ENCODE measurements around the gene ALDH3A2.

Gene ALDH3A2

GRCh38 chr17:19660219-19660870 is 11.8 kb downstream of the ALDH3A2 start:
- H3K9me3 ChIP-seq (ENCODE audit: insufficient read depth, low read length), result no peaks in the 10 kb centered on the region
- H3K4me2 ChIP-seq (ENCODE audit: low read length), result no peak overlapping the region
- H3K4me3 ChIP-seq (ENCODE audit: low read length), result no peak overlapping the region
- no peak overlapping the region for H3K27ac ChIP-seq (ENCODE audit: low read length)
- H3K9ac ChIP-seq (ENCODE audit: low read length), result no peak overlapping the region
- no peaks in the 10 kb centered on the region for H4K20me1 ChIP-seq (ENCODE audit: insufficient read depth, low read length)
- no peak overlapping the region for H2AFZ ChIP-seq (ENCODE audit: low read depth, low read length)
- TF ChIP-seq EZH2phosphoT487 (IDR thresholded peaks at IDR 0.05; ENCODE audit: low read depth) (no peak), CTCF (IDR thresholded peaks at IDR 0.05; ENCODE audit: low read depth, low read length) (no peak)
- H3K79me2 ChIP-seq (ENCODE audit: low read length), result no peaks in the 10 kb centered on the region
- no peaks in the 10 kb centered on the region for H3K27me3 ChIP-seq (ENCODE audit: low read depth, low read length)
- no peaks in the 10 kb centered on the region for H3K36me3 ChIP-seq (replicated peaks; ENCODE audit: low read depth, low read length)
- no peaks in the 10 kb centered on the region for H3K4me1 ChIP-seq (ENCODE audit: low read length)

DNA sequence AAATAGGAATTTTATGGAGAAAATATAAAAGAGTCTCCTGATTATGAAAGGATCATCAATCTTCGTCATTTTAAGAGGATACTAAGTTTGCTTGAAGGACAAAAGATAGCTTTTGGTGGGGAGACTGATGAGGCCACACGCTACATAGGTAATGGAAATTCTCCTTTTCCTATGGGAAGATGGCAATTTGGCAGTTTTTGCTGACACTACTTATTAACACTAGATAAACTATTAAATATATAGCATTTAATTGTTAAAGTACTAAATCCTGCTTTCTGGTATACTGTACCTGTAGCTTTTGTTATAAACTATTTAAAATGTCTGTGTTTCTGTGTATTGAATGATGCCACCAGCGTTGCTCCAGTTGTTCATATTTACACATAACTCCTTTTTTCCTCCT is 12.6 kb downstream of the ALDH3A2 start:
- TF ChIP-seq EZH2phosphoT487 (IDR thresholded peaks at IDR 0.05; ENCODE audit: low read depth) (no peak), CTCF (IDR thresholded peaks at IDR 0.05; ENCODE audit: low read depth, low read length) (no peak)
- Histone ChIP-seq H3K27ac (ENCODE audit: low read length) (no peak overlapping the region), H4K20me1 (ENCODE audit: insufficient read depth, low read length) (no peaks in the 10 kb centered on the region), H2AFZ (ENCODE audit: low read depth, low read length) (no peak overlapping the region), H3K27me3 (ENCODE audit: low read depth, low read length) (no peaks in the 10 kb centered on the region), H3K9me3 (ENCODE audit: insufficient read depth, low read length) (no peaks in the 10 kb centered on the region), H3K4me2 (ENCODE audit: low read length) (no peak overlapping the region), H3K79me2 (ENCODE audit: low read length) (no peaks in the 10 kb centered on the region), H3K9ac (ENCODE audit: low read length) (no peak overlapping the region), H3K36me3 (replicated peaks; ENCODE audit: low read depth, low read length) (no peaks in the 10 kb centered on the region), H3K4me1 (ENCODE audit: low read length) (no peaks in the 10 kb centered on the region), H3K4me3 (ENCODE audit: low read length) (no peak overlapping the region)

GRCh38 chr17:19663097-19663496 is 14.5 kb downstream of the ALDH3A2 start:
- no peak overlapping the region for H3K9ac ChIP-seq (ENCODE audit: low read length)
- H3K4me2 ChIP-seq (ENCODE audit: low read length), result no peak overlapping the region
- H3K27ac ChIP-seq (ENCODE audit: low read length), result no peak overlapping the region
- no peaks in the 10 kb centered on the region for H3K9me3 ChIP-seq (ENCODE audit: insufficient read depth, low read length)
- no peaks in the 10 kb centered on the region for H4K20me1 ChIP-seq (ENCODE audit: insufficient read depth, low read length)
- no peaks in the 10 kb centered on the region for H3K4me1 ChIP-seq (ENCODE audit: low read length)
- H3K27me3 ChIP-seq (ENCODE audit: low read depth, low read length), result no peaks in the 10 kb centered on the region
- H3K36me3 ChIP-seq (replicated peaks; ENCODE audit: low read depth, low read length), result no peaks in the 10 kb centered on the region
- H2AFZ ChIP-seq (ENCODE audit: low read depth, low read length), result no peak overlapping the region
- no peaks in the 10 kb centered on the region for H3K79me2 ChIP-seq (ENCODE audit: low read length)
- H3K4me3 ChIP-seq (ENCODE audit: low read length), result no peak overlapping the region
- TF ChIP-seq CTCF (IDR thresholded peaks at IDR 0.05; ENCODE audit: low read depth, low read length), result no peak
- TF ChIP-seq EZH2phosphoT487 (IDR thresholded peaks at IDR 0.05; ENCODE audit: low read depth), result no peak

DNA sequence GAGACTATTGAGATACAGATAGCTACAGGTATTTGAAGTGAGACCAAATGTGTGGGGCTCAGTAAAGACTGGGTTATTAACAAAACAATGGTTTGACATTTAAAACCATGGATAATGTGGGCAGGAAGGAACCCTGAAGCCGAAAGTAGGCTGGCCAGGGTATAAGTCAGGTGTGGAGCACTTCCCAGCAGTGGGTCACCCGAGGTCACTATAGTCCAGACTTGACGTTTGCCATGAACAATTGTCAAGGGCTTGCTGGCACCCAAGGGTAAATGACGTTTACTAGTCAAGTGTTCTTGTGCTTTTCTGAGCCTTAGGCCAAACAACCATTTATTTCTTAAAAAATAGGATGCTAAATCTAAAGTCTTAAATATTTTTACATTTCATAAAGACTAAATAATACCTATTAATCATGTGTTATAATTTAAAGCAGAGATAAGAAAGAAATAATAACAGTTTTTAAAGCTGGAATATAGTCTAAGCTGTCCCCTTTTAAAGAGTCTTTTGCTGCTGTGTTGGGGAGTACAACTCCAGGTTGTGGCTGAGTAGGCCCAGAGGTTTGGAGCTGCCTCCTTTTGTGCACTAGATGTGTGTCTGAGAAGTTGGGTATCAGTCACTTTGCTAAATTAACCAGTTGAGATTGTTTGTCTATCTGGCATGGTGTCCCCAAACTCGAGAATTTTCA is 15.7 kb downstream of the ALDH3A2 start:
- Histone ChIP-seq H3K9ac (ENCODE audit: low read length) (no peak overlapping the region), H3K4me3 (ENCODE audit: low read length) (no peak overlapping the region), H4K20me1 (ENCODE audit: insufficient read depth, low read length) (no peaks in the 10 kb centered on the region), H3K27me3 (ENCODE audit: low read depth, low read length) (no peaks in the 10 kb centered on the region), H3K9me3 (ENCODE audit: insufficient read depth, low read length) (no peaks in the 10 kb centered on the region), H3K27ac (ENCODE audit: low read length) (no peak overlapping the region), H3K4me1 (ENCODE audit: low read length) (no peaks in the 10 kb centered on the region), H3K79me2 (ENCODE audit: low read length) (no peaks in the 10 kb centered on the region), H2AFZ (ENCODE audit: low read depth, low read length) (no peak overlapping the region), H3K36me3 (replicated peaks; ENCODE audit: low read depth, low read length) (no peaks in the 10 kb centered on the region), H3K4me2 (ENCODE audit: low read length) (no peak overlapping the region)
- TF ChIP-seq CTCF (IDR thresholded peaks at IDR 0.05; ENCODE audit: low read depth, low read length), result no peak
- no peak for TF ChIP-seq EZH2phosphoT487 (IDR thresholded peaks at IDR 0.05; ENCODE audit: low read depth)

Data from OCI-LY3 (cell line).